OCI-M1 (cell line): ENCODE data around the gene DPH6.
"Not testable (repeated sequence)": the region's sequence is repeated elsewhere in the genome, so short reads cannot be mapped to it uniquely, and the experiment has no call there.

ENCODE experiments used
- DNase-seq: peaks from one replicate; lab custom pipeline; 2025; lab: John Stamatoyannopoulos, UW

DPH6 gene

DNA sequence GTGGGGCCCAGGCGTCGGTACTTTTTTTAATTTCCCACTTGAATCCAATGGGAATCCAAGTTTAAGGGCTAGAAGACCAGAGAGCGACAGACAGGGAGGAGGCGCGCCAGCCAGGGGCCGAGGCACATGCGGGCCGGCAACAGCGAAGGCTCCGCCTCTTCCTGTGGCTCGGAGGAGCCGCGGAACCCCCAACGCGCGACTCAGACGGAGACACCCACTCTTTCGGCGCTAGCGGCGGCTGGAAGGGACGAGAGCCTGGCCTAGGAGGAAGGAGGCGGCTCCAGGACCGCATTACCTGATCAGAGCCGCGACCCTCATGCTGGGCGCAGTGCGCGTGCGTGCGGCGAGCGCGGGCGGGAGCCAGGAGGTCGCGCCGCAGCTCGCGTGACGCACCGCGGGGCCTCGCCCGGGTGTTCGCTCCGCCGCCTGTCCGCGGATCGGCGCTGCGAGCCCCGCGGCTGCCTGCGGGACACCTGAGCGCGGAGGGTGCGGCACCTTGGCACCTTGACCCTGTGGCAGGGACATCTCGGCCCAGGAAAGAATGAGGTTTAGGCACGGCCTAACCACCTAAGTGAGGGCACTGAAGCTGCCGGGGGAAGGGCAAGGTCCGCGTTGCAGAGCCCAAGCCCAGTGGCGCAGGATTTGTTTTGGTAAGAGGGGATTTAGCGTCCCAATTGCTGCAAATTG is at the start of gene DPH6:
Gene DPH6 (minus strand): TSS at position 342 of the 687 bp plus-strand sequence. CDS start 24 bp downstream, at position 318.
- DNase-seq, result peak; percentile 87

DNA sequence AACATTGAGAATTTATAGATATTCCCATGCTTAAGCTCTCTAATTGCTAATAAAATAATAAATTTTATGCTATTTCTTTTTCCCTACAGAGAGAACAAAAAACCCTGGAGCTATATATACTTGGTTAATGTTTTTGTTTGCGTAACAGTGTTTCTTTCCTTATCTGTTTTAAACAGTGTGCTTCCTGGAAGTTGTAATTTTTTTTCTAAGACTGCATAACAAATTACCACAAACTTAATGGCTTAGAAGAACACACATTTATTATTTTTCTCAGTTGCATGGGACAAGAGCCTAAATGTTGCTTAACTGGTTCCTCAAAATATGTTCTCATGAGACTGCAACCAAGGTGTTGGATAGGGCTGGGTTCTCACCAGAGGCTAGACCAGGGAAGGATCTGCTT is 49.7 kb upstream of the DPH6 start:
- no peak for DNase-seq

- not testable (repeated sequence) for DNase-seq
These were observed 46.0 kb upstream of the DPH6 start for GRCh38 chr15:35591987-35592386.

GRCh38 chr15:35583863-35584528 is 38.0 kb upstream of the DPH6 start:
- no peak for DNase-seq

DNA sequence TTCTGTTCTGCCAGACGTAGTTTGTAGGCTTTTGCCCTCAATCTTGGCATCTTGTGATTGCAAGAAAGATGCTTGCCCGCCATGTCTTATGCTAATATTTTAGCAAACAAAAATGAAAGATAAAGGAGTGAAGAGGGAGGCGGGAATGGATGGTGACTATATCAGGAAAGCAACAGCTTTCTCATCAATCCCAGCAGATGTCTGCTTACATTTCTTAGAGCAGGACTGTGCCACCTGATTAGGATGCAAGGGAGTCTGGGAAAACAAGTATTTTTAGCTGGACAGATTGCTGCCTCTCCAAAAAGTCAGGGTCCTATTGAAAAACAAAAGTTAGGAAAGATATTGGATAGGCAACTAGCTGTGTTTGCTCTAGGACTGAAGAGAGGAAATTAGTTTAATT is 34.6 kb upstream of the DPH6 start:
- DNase-seq, result no peak

- DNase-seq, result no peak
These were observed 21.4 kb upstream of the DPH6 start for GRCh38 chr15:35567392-35567791.

DNA sequence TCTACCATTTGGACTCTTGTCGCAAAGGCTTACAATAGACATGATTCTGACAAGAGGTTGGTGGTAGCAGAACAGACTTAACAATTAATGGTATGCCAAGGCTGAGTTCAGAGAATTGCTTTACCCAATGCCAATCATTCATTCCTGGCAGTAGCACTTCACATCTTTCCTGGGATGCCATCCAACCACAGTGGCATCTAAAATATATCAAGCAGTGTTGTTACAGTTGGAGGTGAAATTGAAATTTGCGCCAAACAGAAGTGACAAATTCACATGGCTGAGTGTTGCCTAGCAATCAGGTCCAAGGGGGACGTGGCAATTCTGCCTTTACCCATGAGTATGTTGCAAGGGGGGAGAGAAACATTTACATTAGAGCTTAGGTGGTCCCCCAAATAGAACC is 21.0 kb upstream of the DPH6 start:
- DNase-seq, result no peak

DNA sequence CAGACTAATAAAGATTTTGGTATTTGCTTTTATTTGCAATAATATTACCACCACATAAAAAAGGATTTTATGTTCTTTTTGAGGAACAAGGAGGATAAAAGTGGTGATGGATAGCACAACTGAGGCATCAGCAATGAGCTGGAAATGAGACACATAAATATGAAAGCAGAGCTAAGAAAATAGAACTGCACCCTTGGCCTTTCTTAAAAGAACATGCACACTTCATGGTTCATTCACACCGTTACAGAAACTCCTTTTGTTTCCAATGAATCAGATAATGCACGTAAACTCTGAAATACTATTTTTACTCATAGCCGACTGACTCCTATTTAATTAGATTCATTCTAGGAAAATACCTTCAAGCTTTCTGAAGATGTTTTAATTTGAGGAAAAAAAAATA is 19.9 kb upstream of the DPH6 start:
- DNase-seq, result no peak

- no peak for DNase-seq
These were observed 16.7 kb upstream of the DPH6 start for GRCh38 chr15:35562641-35563040.

DNA sequence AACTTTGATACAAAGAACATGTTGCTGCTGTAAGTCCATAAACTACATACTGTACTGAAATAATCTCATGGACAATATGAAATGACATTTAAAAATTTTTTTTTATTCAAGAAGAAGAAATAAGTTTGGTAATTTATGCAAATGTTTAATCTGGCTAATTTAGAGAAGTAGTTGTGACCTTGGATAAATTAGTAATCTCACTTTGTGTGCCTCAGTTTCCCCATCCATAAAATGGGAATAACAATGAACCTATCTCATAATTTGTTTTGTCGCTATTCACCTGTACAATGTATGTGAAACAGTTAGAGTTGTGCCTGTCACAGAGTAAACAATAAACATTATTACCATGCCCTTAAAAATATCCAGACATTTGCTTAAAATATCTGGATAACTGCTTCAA is 15.3 kb upstream of the DPH6 start:
- DNase-seq, result no peak

- no peak for DNase-seq
These were observed 14.9 kb upstream of the DPH6 start for GRCh38 chr15:35560870-35561269.

GRCh38 chr15:35560258-35560657 is 14.3 kb upstream of the DPH6 start:
- no peak for DNase-seq

GRCh38 chr15:35559683-35560082 is 13.7 kb upstream of the DPH6 start:
- DNase-seq, result peak; percentile 30

- peak; percentile 90 for DNase-seq
These were observed 11.6 kb upstream of the DPH6 start for GRCh38 chr15:35557544-35557943.

DNA sequence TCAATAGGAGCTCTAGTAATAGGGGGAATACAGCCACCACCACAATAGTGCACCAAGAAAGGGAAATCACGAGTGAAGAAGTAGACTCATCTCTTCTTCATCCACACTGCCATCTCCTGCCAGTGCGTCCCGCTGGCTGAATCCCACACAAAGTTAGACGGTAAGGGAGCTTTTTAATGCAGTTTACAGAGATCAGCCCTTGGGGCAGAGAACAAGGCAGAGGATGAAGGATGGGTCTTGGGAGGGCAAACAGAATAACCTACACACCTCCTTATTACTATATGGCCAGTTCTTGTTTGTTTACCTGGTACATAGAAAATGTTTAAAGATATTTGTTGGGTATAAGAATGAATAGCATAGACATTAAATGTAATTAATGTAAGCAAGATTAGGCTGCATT is 11.0 kb upstream of the DPH6 start:
- DNase-seq, result peak; percentile 53

GRCh38 chr15:35555244-35555643 is 9.3 kb upstream of the DPH6 start:
- no peak for DNase-seq

DNA sequence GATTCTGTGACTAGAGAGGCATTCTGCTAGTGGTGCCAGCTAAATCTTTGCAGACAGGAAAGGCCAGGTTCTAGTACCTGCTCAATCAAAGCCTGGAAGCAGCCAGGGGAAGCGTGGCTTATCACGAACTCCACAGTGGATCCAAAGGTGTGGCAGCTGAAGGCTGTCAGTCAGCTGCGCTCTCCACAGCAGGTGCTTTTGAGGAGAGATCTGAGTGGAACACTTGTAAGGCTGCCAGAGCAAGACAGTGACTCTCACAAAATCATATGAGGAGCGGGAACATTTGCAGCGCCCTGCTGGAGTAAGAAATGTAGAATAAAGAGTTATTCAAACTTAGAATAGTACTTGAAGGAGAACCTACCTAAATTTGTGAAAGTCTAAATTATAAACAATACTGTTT is 5.0 kb upstream of the DPH6 start:
- DNase-seq, result no peak

DNA sequence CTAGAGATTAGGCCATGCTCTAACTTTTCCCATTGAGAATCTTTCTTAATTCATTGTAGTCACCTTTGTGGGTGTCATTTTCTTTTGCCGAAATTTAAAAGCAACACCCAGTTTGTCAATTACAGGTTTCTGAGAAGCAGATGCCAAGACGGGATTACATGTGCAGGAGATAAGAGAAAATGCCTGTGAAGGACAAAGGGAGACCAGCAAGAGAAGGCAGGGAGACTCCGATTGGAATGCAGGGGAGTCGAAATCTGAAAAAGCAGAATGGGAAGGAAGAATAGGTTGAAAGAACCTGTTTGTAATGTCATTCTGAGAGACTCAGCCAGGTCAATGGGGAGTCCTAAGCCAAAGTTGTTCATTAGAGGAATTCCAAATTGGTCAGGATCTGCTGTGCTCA is 3.6 kb upstream of the DPH6 start:
- no peak for DNase-seq

DNA sequence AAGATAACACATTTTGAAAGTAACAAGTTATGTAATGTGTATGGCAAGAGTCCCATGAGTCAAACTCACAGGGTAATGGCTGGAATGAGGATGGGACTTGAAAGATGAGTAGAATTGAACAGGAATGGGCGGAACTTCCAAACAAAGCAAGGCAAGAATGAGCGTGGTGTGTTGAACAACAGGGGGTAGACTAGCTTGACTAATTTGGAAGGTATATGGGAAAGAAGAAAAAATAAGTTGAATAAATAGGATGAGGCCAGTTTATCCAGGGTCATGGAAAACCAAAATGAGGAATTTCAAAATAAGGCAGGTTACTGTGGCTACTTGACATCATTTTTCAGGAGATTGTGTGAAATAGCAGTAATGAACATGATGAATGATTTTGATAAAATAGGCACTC is 2.5 kb upstream of the DPH6 start:
- DNase-seq, result no peak

GRCh38 chr15:35547775-35548364 is 1.9 kb upstream of the DPH6 start:
- no peak for DNase-seq

- peak; percentile 87 for DNase-seq
These were observed 781 bp upstream of the DPH6 start for GRCh38 chr15:35546511-35547381.

GRCh38 chr15:35545316-35545823 is 595 bp downstream of the DPH6 start:
- peak; percentile 82 for DNase-seq
